Measurements from ENCODE around the gene XRRA1. TPM values are rescaled to one million over a fixed set of nuclear protein-coding genes. Genes with fewer than 3 reads are reported as not detected.

XRRA1 gene
- total RNA-seq, 1 donor from 2014 or later = 50.5 TPM

DNA sequence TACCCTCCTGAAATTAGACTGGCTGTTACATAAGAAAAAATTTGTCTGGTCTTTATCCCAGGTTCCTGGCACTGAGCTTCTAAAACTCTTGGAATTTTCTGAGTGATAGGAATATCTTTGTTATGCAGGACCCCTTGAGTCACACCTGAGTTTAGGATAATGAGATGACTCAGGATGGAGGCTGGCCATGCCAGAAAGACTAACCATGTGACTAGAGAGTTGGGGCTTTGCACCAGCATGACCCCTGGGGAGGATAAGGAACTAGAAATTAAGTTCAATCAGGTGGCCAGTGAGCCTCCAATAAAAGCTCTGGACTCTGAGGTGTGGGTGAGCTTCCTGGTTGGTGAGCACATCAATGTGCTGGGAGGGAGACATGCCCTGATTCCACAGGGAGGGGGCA lies 88.1 kb downstream of the XRRA1 start:
- Mint-ChIP-seq H3K4me3 (no peak overlapping the region), H3K36me3 (ENCODE audit: low read depth) (peaks cover 88% of the 10 kb centered on the region), H3K27me3 (no peaks in the 10 kb centered on the region), H3K4me1 (no peaks in the 10 kb centered on the region), H3K27ac (no peak overlapping the region), H3K9me3 (peaks cover 18% of the 10 kb centered on the region)
- no peak for ATAC-seq (ENCODE audit: low read depth)
- ChIA-PET POLR2A (interaction anchor here (0.6 kb wide), 1 partner anchor 14 kb away, joined by 3 read pairs; no protein-coding TSS in a partner anchor), CTCF (interaction anchor here (1.0 kb wide), 1 partner anchor 23 kb away, joined by 3 read pairs; no protein-coding TSS in a partner anchor)
- intact Hi-C loops (cut with micrococcal nuclease) = no loop called here
- DNase-seq = no peak
- TF ChIP-seq, protein P1, sequence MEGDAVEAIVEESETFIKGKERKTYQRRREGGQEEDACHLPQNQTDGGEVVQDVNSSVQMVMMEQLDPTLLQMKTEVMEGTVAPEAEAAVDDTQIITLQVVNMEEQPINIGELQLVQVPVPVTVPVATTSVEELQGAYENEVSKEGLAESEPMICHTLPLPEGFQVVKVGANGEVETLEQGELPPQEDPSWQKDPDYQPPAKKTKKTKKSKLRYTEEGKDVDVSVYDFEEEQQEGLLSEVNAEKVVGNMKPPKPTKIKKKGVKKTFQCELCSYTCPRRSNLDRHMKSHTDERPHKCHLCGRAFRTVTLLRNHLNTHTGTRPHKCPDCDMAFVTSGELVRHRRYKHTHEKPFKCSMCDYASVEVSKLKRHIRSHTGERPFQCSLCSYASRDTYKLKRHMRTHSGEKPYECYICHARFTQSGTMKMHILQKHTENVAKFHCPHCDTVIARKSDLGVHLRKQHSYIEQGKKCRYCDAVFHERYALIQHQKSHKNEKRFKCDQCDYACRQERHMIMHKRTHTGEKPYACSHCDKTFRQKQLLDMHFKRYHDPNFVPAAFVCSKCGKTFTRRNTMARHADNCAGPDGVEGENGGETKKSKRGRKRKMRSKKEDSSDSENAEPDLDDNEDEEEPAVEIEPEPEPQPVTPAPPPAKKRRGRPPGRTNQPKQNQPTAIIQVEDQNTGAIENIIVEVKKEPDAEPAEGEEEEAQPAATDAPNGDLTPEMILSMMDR (IDR thresholded peaks at IDR 0.05) = no peak

DNA sequence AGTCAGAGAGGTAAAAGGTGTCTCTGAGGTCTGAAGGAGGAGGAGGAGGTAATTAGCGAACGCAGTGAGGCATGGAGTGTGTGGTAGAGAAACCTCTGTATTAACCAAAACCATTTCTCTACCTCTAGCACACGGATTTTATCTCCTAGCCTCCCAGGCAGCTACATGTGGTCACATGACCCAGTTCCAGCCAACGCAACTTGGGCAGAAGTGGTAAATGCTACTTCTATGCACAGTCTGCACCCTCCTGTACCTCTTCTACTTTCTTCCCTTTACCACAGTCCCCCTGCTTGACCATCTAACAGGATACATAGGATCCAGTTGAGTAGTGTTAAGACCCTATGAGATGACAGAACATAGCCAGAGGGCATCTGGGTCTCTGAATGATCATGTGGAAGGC lies 95.7 kb downstream of the XRRA1 start:
- TF ChIP-seq, protein P1 (IDR thresholded peaks at IDR 0.05) = no peak
- H3K27ac Mint-ChIP-seq = no peak overlapping the region

DNA sequence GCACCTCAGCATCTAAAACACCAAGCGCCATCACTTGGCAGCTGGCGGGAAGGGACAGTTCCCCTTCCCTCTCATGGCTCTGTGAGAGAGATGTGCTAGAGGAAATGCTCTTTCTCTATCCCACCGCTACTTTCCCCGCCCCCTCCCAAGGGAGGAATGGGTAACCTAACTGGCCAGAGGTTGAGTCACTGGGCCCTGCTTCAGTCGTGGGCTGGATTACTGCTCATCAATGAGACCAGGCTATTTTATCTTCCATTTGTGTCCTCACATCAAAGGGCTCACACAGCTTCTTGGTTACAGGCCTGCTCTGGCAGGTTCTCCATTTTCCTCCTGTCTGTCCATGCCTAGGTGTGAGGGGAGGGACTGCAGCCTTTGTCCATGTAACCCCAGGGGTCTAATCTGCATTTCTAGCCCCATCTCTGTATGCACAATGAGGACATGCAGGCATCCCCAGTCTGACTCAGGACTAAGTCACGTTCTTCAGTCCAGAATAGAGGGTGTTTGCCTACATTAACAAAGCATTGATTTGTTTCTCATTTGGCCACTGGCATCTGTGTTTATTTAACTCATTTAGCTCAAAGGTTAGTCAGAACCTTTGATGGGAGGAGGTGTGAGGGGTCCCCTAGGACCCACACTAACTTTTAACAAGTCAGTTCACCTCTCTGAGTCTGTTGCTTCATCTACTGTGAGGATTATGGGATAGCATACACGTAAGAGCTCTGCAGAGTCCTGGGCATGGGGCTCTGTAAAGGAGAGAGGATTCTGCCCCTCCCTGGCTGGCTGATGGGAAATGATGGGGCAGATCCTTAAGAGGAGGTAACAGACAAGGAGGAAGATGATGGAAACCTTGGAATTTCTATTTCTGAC lies 99.1 kb downstream of the XRRA1 start:
- Mint-ChIP-seq H3K27ac (no peak overlapping the region), H3K4me1 (peaks cover 20% of the 10 kb centered on the region), H3K27me3 (no peaks in the 10 kb centered on the region), H3K9me3 (no peaks in the 10 kb centered on the region), H3K36me3 (ENCODE audit: low read depth) (peaks cover 91% of the 10 kb centered on the region), H3K4me3 (no peak overlapping the region)
- DNase-seq = no peak
- ChIA-PET CTCF (no interaction called here), POLR2A (no interaction called here)
- TF ChIP-seq, protein P1 (IDR thresholded peaks at IDR 0.05) = no peak
- intact Hi-C loops (cut with micrococcal nuclease) = no loop called here
- ATAC-seq (ENCODE audit: low read depth) = no peak

More for the DNA sequence above, 95.7 kb downstream of the XRRA1 start:
- Mint-ChIP-seq H3K4me1 (peaks cover 4% of the 10 kb centered on the region), H3K9me3 (no peaks in the 10 kb centered on the region), H3K36me3 (ENCODE audit: low read depth) (peaks cover 84% of the 10 kb centered on the region), H3K4me3 (no peak overlapping the region), H3K27me3 (no peaks in the 10 kb centered on the region)
- ATAC-seq (ENCODE audit: low read depth) (no peak), DNase-seq (no peak)
- CTCF ChIA-PET = no interaction called here
- intact Hi-C loops (cut with micrococcal nuclease) = no loop called here
- POLR2A ChIA-PET = interaction anchor here (0.6 kb wide), 1 partner anchor 13 kb away, joined by 3 read pairs; no protein-coding TSS in a partner anchor

GRCh38 chr11:74847895-74848294 lies 101.0 kb downstream of the XRRA1 start:
- intact Hi-C loops (cut with micrococcal nuclease) = no loop called here
- H3K4me1 Mint-ChIP-seq = peaks cover 20% of the 10 kb centered on the region
- ATAC-seq (ENCODE audit: low read depth) = no peak
- H3K27me3 Mint-ChIP-seq = no peaks in the 10 kb centered on the region
- H3K36me3 Mint-ChIP-seq (ENCODE audit: low read depth) = peaks cover 92% of the 10 kb centered on the region
- no peak for DNase-seq
- H3K27ac Mint-ChIP-seq = no peak overlapping the region
- ChIA-PET CTCF (no interaction called here), POLR2A (no interaction called here)
- TF ChIP-seq, protein P1 (IDR thresholded peaks at IDR 0.05) = no peak
- no peaks in the 10 kb centered on the region for H3K9me3 Mint-ChIP-seq
- H3K4me3 Mint-ChIP-seq = no peak overlapping the region

DNA sequence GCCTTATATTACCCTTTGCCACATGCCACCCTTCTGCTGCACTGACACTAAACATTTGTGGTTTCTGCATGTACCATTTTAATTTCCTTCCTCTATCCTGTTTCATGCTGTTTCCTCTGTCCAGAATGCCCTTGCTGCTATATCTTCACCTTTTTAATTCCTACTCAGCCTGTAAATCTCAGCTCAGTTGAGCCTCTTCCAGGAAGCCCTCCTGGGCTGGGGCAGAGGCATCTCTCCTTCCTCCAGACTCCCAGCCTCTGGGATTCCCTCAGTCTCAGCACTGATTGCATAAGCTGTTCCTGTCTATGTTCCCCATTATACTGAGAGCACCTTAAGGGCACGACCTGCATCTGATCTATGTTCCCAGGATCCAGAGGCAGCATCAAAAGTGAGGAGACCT lies 101.5 kb downstream of the XRRA1 start:
- CTCF ChIA-PET = no interaction called here
- ATAC-seq (ENCODE audit: low read depth) = no peak

More for the DNA sequence above, 101.5 kb downstream of the XRRA1 start:
- POLR2A ChIA-PET = no interaction called here
- no peak overlapping the region for H3K27ac Mint-ChIP-seq
- H3K4me1 Mint-ChIP-seq = peaks cover 20% of the 10 kb centered on the region
- no peak for DNase-seq
- H3K4me3 Mint-ChIP-seq = no peak overlapping the region
- intact Hi-C loops (cut with micrococcal nuclease) = no loop called here
- no peaks in the 10 kb centered on the region for H3K9me3 Mint-ChIP-seq
- H3K36me3 Mint-ChIP-seq (ENCODE audit: low read depth) = peaks cover 92% of the 10 kb centered on the region
- no peaks in the 10 kb centered on the region for H3K27me3 Mint-ChIP-seq
- TF ChIP-seq, protein P1 (IDR thresholded peaks at IDR 0.05) = no peak

Measured in activated B cell treated with CpG ODN at 0.5 μM for 24 hours (primary cell).